HTERT RPE-1 (cell line): ENCODE data around the gene PABPC3.

Experiments used
- in situ Hi-C: fragments of 300-500 bp; cut with MboI; formaldehyde crosslinking; loops from 4 replicates; pipeline ENCODE4 v1.14.3; 2020; ENCODE audit warnings: low sequenced_read_pairs

PABPC3 gene

GRCh38 chr13:25095851-25096453, at the start of gene PABPC3:
Gene PABPC3 (plus strand): TSS chr13:25096136. CDS start chr13:25096199, 63 bp downstream.
- in situ Hi-C loops, result no loop called here

- in situ Hi-C loops, result no loop called here
Observed at GRCh38 chr13:25046274-25046984, 49.5 kb upstream of the PABPC3 start.

DNA sequence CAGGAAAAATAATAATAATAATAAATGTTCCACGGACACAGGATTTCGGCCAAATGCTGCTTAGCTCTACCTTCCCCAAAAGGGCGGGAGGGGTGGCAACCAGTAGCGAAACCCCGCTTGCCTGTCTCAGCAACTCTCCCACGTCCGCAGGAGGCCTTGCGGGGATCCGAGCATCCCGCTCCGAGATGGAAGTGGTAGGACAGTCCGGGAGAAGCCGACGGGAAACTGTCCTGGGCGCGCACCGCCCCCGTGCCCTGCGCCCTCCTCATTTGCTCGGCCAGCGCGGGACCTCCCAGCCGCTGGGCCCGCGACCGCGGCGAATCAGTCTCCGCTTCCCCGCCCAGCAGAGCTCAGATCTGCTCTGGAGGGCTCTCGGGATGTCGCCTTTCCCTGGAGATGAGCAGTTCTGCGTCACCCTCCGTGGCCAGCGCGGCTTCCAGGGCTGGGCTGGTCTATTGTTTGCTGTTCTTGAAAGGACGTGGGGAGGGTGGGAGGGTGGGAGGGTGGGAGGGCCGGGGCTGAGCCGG, 48.9 kb upstream of the PABPC3 start:
- in situ Hi-C loops, result no loop called here

GRCh38 chr13:25051065-25051464, 44.9 kb upstream of the PABPC3 start:
- in situ Hi-C loops, result no loop called here

- in situ Hi-C loops, result no loop called here
Observed at GRCh38 chr13:25059166-25059565, 36.8 kb upstream of the PABPC3 start.

GRCh38 chr13:25059958-25060357, 36.0 kb upstream of the PABPC3 start:
- in situ Hi-C loops, result no loop called here

- in situ Hi-C loops, result no loop called here
Observed at GRCh38 chr13:25062479-25062878, 33.5 kb upstream of the PABPC3 start.

DNA sequence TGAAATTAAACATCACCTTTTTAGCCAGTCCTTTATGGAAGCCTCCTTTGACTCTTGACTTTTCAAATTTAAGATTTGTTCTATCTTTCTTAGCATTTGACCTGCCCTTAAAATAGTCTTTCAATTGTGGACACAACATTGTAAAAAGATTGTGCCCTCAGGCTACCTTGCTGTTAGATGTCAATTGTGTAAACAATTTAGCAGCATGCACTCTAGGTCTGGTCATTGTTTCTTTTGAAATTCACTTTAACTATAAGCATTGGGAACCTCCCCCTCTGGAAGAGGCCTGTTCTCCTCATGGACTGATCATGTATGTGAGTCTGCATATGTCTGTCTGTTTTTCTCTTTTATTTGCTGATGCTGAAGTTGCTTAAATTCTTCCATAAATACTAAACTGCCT, 31.5 kb upstream of the PABPC3 start:
- in situ Hi-C loops, result no loop called here

DNA sequence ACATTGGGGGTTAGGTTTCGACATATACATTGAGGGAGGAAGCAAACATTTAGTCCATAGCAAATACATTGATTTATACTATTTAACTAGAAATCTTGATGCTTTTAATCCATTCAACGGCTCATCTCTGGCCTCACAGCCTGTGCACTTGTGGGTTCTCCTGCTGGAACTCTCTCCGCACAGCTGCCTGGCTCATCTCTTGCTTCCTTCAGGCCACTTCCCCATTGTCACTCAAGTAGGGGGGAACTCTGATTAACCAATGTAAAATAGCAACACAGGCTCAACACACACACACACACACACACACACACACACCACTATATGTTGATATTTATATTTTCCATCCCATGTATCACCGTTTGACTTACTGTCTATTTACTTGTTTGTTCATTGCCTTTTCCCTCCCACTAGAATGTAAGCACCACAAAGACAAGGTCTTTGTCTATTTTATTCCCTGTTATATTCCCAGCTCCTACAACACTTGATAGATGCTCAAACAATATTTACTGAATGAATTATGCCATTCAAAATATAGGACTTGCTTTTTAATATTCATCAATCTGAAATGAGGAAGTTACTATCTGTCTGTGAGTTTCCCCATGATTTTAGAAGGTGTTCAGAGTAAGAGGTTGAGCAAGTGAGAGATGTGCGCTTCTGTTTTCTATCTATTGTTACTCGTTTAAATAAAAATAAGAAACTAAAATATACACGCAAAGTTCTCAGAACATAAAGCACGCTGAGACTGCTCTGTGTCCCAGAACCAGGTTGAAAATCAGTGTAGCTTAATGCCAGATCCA, 29.8 kb upstream of the PABPC3 start:
- in situ Hi-C loops, result no loop called here

DNA sequence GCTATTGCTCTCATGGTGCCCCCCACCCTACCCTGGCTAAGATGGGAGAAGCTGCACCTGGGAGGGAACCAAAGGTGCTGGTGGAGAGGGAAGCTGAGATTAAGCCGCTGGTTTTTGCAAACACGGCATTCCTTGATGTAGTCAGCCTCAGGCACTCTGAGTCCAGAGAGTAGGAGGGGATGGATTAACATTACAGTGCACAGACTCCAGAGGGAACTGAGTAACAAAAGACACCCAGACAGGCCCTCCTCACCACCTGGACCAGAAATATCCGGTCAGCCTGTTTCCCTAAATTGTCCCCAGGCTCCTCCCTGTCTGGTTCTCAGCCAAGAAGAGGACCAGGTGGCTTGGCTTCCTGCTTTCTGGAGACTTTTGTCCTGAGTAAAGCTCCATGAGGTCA, 28.9 kb upstream of the PABPC3 start:
- in situ Hi-C loops, result no loop called here

DNA sequence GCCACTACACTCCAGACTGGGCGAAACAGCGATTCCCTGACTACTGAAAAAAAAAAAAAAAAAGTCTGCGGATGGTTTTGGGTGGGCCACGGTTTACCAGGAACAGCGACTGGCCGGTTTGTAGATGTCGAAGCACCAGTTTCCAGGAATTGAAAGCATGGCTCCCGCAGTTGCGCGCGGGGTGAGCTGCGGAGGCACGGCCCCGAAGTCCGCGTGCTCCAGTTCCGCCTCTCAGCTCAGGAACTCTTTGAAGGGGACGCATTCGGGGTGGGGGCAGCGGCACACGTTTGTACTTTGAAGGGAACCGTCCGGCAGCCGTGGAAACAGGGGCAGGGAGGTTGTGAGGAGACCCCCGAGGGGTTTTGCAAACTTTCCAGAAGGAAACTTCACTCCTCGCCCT, 27.1 kb upstream of the PABPC3 start:
- in situ Hi-C loops, result no loop called here

DNA sequence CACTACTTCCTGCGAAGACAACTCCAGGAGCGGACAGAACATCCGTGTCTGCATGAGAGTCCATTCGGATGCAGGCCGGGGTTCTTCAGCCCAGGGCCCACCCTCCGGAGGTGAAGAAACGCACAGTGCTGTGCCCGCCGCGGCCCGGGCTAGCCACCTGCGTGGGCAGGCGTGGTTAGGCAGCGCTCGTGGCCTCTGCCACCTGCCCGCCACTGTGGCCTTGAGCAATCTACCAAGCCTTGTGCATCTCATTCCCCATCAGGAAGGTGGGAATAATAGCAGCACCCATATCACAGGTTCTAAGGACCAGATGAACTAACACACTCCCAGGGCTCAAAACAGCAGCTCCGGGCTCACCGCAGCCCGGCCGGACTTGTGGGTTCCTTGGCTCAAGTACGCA, 26.7 kb upstream of the PABPC3 start:
- in situ Hi-C loops, result no loop called here

DNA sequence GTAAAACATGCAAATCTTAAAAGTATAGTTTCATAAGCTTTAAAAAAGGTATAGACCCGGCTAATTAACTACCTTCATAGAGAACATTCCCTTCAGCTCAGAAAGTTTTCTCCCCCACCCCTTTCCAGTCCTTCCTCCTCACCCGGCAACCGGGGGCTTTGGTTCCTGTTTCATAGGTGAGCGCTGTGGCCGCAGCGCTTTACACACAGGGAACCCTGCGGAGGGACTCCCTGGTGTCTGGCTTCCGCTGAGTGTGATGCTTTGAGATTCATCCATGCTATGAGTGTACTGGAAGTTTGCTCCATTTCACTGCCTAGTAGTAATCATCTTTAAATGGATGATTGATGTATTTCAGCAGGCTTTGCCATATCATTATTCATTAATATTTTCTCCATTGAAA, 26.0 kb upstream of the PABPC3 start:
- in situ Hi-C loops, result no loop called here

DNA sequence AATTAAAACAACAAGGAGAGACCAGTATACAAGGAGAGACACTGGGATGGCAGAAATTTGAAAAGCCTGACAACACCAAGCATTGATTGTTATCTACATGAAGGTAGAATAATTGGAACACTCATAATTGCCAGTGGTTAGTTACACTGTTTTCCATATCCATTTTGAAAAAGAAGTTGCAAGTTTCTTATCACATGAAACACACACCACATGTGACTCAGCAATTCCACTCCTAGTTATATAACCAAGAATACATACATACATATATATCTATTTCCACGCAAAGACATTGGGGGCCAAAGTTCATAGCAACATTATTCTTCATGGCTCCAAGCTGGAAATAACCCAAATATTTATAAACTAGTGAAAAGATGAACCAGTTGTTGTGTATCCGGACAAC, 15.2 kb upstream of the PABPC3 start:
- in situ Hi-C loops, result no loop called here

GRCh38 chr13:25084096-25084495, 11.8 kb upstream of the PABPC3 start:
- in situ Hi-C loops, result no loop called here

- in situ Hi-C loops, result no loop called here
Observed at GRCh38 chr13:25085125-25085742, 10.7 kb upstream of the PABPC3 start.

- in situ Hi-C loops, result no loop called here
Observed at GRCh38 chr13:25088562-25089221, 7.2 kb upstream of the PABPC3 start.

GRCh38 chr13:25097426-25097825, 1.5 kb downstream of the PABPC3 start:
- in situ Hi-C loops, result no loop called here

GRCh38 chr13:25103711-25104110, 7.8 kb downstream of the PABPC3 start:
- in situ Hi-C loops, result no loop called here

GRCh38 chr13:25109341-25109740, 13.4 kb downstream of the PABPC3 start:
- in situ Hi-C loops, result no loop called here
